HEK293 (cell line): Measurements from ENCODE around the gene TECPR2.

Experiments used
- CTCF ChIP-seq: fragments of 450-650 bp; formaldehyde crosslinking; IDR thresholded peaks from 2 replicates; pipeline ENCODE4 v1.5.1; 2016; ENCODE audit warnings: missing biosample characterization, missing genetic modification characterization
- ZNF302 ChIP-seq: fragments of 450-650 bp; formaldehyde crosslinking; IDR thresholded peaks from 2 replicates; pipeline ENCODE4 v1.5.1; 2016; ENCODE audit warnings: missing biosample characterization, missing genetic modification characterization, low read depth
- ZNF433 ChIP-seq: fragments of 450-650 bp; formaldehyde crosslinking; IDR thresholded peaks from 2 replicates; pipeline ENCODE4 v1.5.1; 2016; ENCODE audit warnings: missing biosample characterization, missing genetic modification characterization, low read depth
- ZNF670 ChIP-seq: fragments of 450-650 bp; formaldehyde crosslinking; IDR thresholded peaks from 2 replicates; pipeline ENCODE4 v1.5.1; 2016; ENCODE audit warnings: missing biosample characterization, missing genetic modification characterization, low read depth

GRCh38 chr14:102518063-102518648, 155.4 kb downstream of the TECPR2 start:
- no peak for TF ChIP-seq CTCF (tag by site-specific recombination)
- no peak for TF ChIP-seq ZNF302
- TF ChIP-seq ZNF433 (tag by site-specific recombination), result no peak
- TF ChIP-seq ZNF670 (tag by site-specific recombination), result no peak
